BLaER1 treated with 17β-estradiol and CSF1 and Interleukin-3, amounts not matched to agents 10 nM and 100 nM (cell line): ENCODE results near the gene PLD6.

Experiments used
- H3K27ac ChIP-seq, 11 experiments: shearing (Covaris generic); formaldehyde crosslinking; 2 replicates each; pipeline ENCODE4 v1.8.1; 2022
- H3K27me3 ChIP-seq, 11 experiments: shearing (Covaris generic); formaldehyde crosslinking; 2 replicates each; pipeline ENCODE4 v1.8.1; 2022
- H3K36me3 ChIP-seq, 11 experiments: shearing (Covaris generic); formaldehyde crosslinking; 2 replicates each; pipeline ENCODE4 v1.8.1; 2022
- H3K4me1 ChIP-seq, 10 experiments: shearing (Covaris generic); formaldehyde crosslinking; 2 replicates each; pipeline ENCODE4 v1.8.1; 2022
- H3K4me2 ChIP-seq, 11 experiments: shearing (Covaris generic); formaldehyde crosslinking; 2 replicates each; pipeline ENCODE4 v1.8.1; 2022
- H3K4me3 ChIP-seq, 10 experiments: shearing (Covaris generic); formaldehyde crosslinking; 2 replicates each; pipeline ENCODE4 v1.8.1; 2022
- H3K9ac ChIP-seq, 11 experiments: shearing (Covaris generic); formaldehyde crosslinking; 2 replicates each; pipeline ENCODE4 v1.8.1; 2022
- H3K9me3 ChIP-seq, 11 experiments: shearing (Covaris generic); formaldehyde crosslinking; replicated peaks in 1 of 11; 2 replicates each; pipeline ENCODE4 v1.8.1; 2022
- H4K20me1 ChIP-seq, 11 experiments: shearing (Covaris generic); formaldehyde crosslinking; 2 replicates each; pipeline ENCODE4 v1.8.1; 2022
- Cebpa-rat ChIP-seq, 11 experiments: shearing (Covaris generic); IDR thresholded peaks; 2 replicates each; pipeline ENCODE4 v1.8.1; 2022

PLD6 gene

GRCh38 chr17:17205368-17206123 lies 587 bp downstream of the PLD6 start:
- Histone ChIP-seq H3K27me3 (no peaks in the 10 kb centered on the region), H3K4me3 (peak overlapping the region; percentile 63 to 80 (median 72)), H3K9ac (peak overlapping the region; percentile 71 to 94 (median 83)), H3K4me1 (peaks cover 34 to 59% (median 55%) of the 10 kb centered on the region in 10 experiments), H3K27ac (peak overlapping the region; percentile 47 to 95 (median 86); a peak in 21 of 22 replicates), H3K9me3 (0 out of 22 replicates have a peak, but pooled peaks cover 0 to 4% (median 0%) of the 10 kb centered on the region in 11 experiments), H3K4me2 (peak overlapping the region; percentile 88 to 100 (median 99)), H4K20me1 (peaks cover 11 to 48% (median 30%) of the 10 kb centered on the region in 11 experiments; a peak in 16 of 22 replicates), H3K36me3 (peaks cover 22 to 45% (median 29%) of the 10 kb centered on the region in 11 experiments)
- no peak for TF ChIP-seq Cebpa-rat (IDR thresholded peaks at IDR 0.05)

GRCh38 chr17:17204635-17205231 lies 1.4 kb downstream of the PLD6 start:
- peaks cover 11 to 56% (median 30%) of the 10 kb centered on the region in 11 experiments; a peak in 16 of 22 replicates for H4K20me1 ChIP-seq
- peak overlapping the region; percentile 88 to 100 (median 99) for H3K4me2 ChIP-seq
- TF ChIP-seq Cebpa-rat (IDR thresholded peaks at IDR 0.05) = no peak
- peak overlapping the region; percentile 71 to 94 (median 83); a peak in 21 of 22 replicates for H3K9ac ChIP-seq
- H3K4me1 ChIP-seq = peaks cover 42 to 67% (median 63%) of the 10 kb centered on the region in 10 experiments
- H3K27me3 ChIP-seq = peaks cover 0 to 3% (median 0%) of the 10 kb centered on the region in 11 experiments; a peak in 1 of 22 replicates
- H3K4me3 ChIP-seq = peak overlapping the region; percentile 63 to 80 (median 72)
- H3K9me3 ChIP-seq = 0 out of 22 replicates have a peak, but pooled peaks cover 0 to 4% (median 0%) of the 10 kb centered on the region in 11 experiments
- H3K36me3 ChIP-seq = peaks cover 21 to 44% (median 28%) of the 10 kb centered on the region in 11 experiments
- peak overlapping the region in 10 of 11 experiments; percentile 75 to 95 (median 88); a peak in 18 of 22 replicates for H3K27ac ChIP-seq

GRCh38 chr17:17204041-17204591 lies 2.0 kb downstream of the PLD6 start:
- TF ChIP-seq Cebpa-rat (IDR thresholded peaks at IDR 0.05) = no peak
- Histone ChIP-seq H3K27me3 (peaks cover 0 to 3% (median 0%) of the 10 kb centered on the region in 11 experiments; a peak in 1 of 22 replicates), H3K9me3 (0 out of 22 replicates have a peak, but pooled peaks cover 0 to 4% (median 0%) of the 10 kb centered on the region in 11 experiments), H3K36me3 (peaks cover 21 to 44% (median 28%) of the 10 kb centered on the region in 11 experiments), H3K4me2 (peak overlapping the region; percentile 88 to 100 (median 99)), H3K27ac (peak overlapping the region in 9 of 11 experiments; percentile 21 to 95 (median 89); a peak in 16 of 22 replicates), H3K4me3 (peak overlapping the region; percentile 63 to 80 (median 72)), H3K4me1 (peaks cover 47 to 73% (median 69%) of the 10 kb centered on the region in 10 experiments), H3K9ac (peak overlapping the region; percentile 71 to 94 (median 83); a peak in 19 of 22 replicates), H4K20me1 (peaks cover 11 to 62% (median 30%) of the 10 kb centered on the region in 11 experiments; a peak in 16 of 22 replicates)

- Histone ChIP-seq H3K36me3 (peaks cover 21 to 48% (median 29%) of the 10 kb centered on the region in 11 experiments), H3K4me3 (peak overlapping the region in 7 of 10 experiments; percentile 67 to 80 (median 76); a peak in 8 of 20 replicates), H3K27ac (peak overlapping the region in 7 of 11 experiments; percentile 86 to 95 (median 91); a peak in 11 of 22 replicates), H4K20me1 (peaks cover 11 to 63% (median 30%) of the 10 kb centered on the region in 11 experiments; a peak in 16 of 22 replicates), H3K4me2 (peak overlapping the region; percentile 88 to 100 (median 99)), H3K9ac (peak overlapping the region in 10 of 11 experiments; percentile 10 to 94 (median 84); a peak in 16 of 22 replicates), H3K4me1 (peaks cover 47 to 81% (median 77%) of the 10 kb centered on the region in 10 experiments), H3K27me3 (peaks cover 0 to 3% (median 0%) of the 10 kb centered on the region in 11 experiments; a peak in 1 of 22 replicates), H3K9me3 (0 out of 22 replicates have a peak, but pooled peaks cover 0 to 4% (median 0%) of the 10 kb centered on the region in 11 experiments)
- no peak for TF ChIP-seq Cebpa-rat (IDR thresholded peaks at IDR 0.05)
These were observed 2.9 kb downstream of the PLD6 start for GRCh38 chr17:17203173-17203730.

GRCh38 chr17:17201907-17202306 lies 4.2 kb downstream of the PLD6 start:
- H4K20me1 ChIP-seq = peaks cover 11 to 64% (median 30%) of the 10 kb centered on the region in 11 experiments; a peak in 16 of 22 replicates
- H3K9me3 ChIP-seq = 0 out of 22 replicates have a peak, but pooled peaks cover 0 to 4% (median 0%) of the 10 kb centered on the region in 11 experiments
- TF ChIP-seq Cebpa-rat (IDR thresholded peaks at IDR 0.05) = no peak
- H3K27ac ChIP-seq = peak overlapping the region in 2 of 11 experiments; percentile 2 to 24; a peak in 1 of 22 replicates
- no peak overlapping the region for H3K4me3 ChIP-seq
- peak overlapping the region in 4 of 11 experiments; percentile 10 to 70 (median 22); a peak in 4 of 22 replicates for H3K9ac ChIP-seq
- peaks cover 0 to 3% (median 0%) of the 10 kb centered on the region in 11 experiments; a peak in 1 of 22 replicates for H3K27me3 ChIP-seq
- peak overlapping the region in 8 of 11 experiments; percentile 22 to 99 (median 98); a peak in 15 of 22 replicates for H3K4me2 ChIP-seq
- H3K36me3 ChIP-seq = peaks cover 21 to 57% (median 29%) of the 10 kb centered on the region in 11 experiments
- peaks cover 47 to 88% (median 83%) of the 10 kb centered on the region in 10 experiments for H3K4me1 ChIP-seq

- Histone ChIP-seq H3K27me3 (peaks cover 0 to 3% (median 0%) of the 10 kb centered on the region in 11 experiments; a peak in 1 of 22 replicates), H3K36me3 (peaks cover 21 to 57% (median 29%) of the 10 kb centered on the region in 11 experiments), H3K9ac (peak overlapping the region in 4 of 11 experiments; percentile 53 to 70 (median 64); a peak in 4 of 22 replicates), H3K4me2 (peak overlapping the region in 8 of 11 experiments; percentile 70 to 99 (median 98); a peak in 15 of 22 replicates), H3K27ac (0 out of 22 replicates have a peak overlapping the region, but pooled peaks of 1 of the 11 experiments have one; percentile 69), H3K4me1 (peaks cover 47 to 87% (median 83%) of the 10 kb centered on the region in 10 experiments), H4K20me1 (peaks cover 11 to 64% (median 30%) of the 10 kb centered on the region in 11 experiments; a peak in 16 of 22 replicates), H3K4me3 (no peak overlapping the region), H3K9me3 (0 out of 22 replicates have a peak, but pooled peaks cover 0 to 1% (median 0%) of the 10 kb centered on the region in 11 experiments)
- no peak for TF ChIP-seq Cebpa-rat (IDR thresholded peaks at IDR 0.05)
These were observed 4.9 kb downstream of the PLD6 start for GRCh38 chr17:17201271-17201670.

- H3K27me3 ChIP-seq = peaks cover 0 to 3% (median 0%) of the 10 kb centered on the region in 11 experiments; a peak in 1 of 22 replicates
- H3K4me1 ChIP-seq = peaks cover 44 to 86% (median 80%) of the 10 kb centered on the region in 10 experiments
- peak overlapping the region in 8 of 11 experiments; percentile 26 to 70 (median 49); a peak in 11 of 22 replicates for H3K9ac ChIP-seq
- H3K27ac ChIP-seq = peak overlapping the region in 7 of 11 experiments; percentile 26 to 69 (median 59); a peak in 9 of 22 replicates
- no peak for TF ChIP-seq Cebpa-rat (IDR thresholded peaks at IDR 0.05)
- no peaks in the 10 kb centered on the region for H3K9me3 ChIP-seq
- H3K36me3 ChIP-seq = peaks cover 21 to 57% (median 29%) of the 10 kb centered on the region in 11 experiments
- peak overlapping the region in 10 of 11 experiments; percentile 38 to 99 (median 93); a peak in 19 of 22 replicates for H3K4me2 ChIP-seq
- peaks cover 11 to 64% (median 30%) of the 10 kb centered on the region in 11 experiments; a peak in 16 of 22 replicates for H4K20me1 ChIP-seq
- H3K4me3 ChIP-seq = no peak overlapping the region
These were observed 5.3 kb downstream of the PLD6 start for GRCh38 chr17:17200831-17201230.
